Measurements from ENCODE around the gene SURF6.

The SURF6 gene

GRCh38 chr9:133367778-133368177 is 31.8 kb upstream of the SURF6 start:
- no peak for DNase-seq (ENCODE audit: low spot score)

- DNase-seq (ENCODE audit: low spot score), result no peak
These were observed 31.2 kb upstream of the SURF6 start for GRCh38 chr9:133367221-133367620.

GRCh38 chr9:133366435-133366834 is 30.4 kb upstream of the SURF6 start:
- no peak for DNase-seq (ENCODE audit: low spot score)

GRCh38 chr9:133362359-133363044 is 26.5 kb upstream of the SURF6 start:
- DNase-seq (ENCODE audit: low spot score), result no peak

- no peak for DNase-seq (ENCODE audit: low spot score)
These were observed 25.6 kb upstream of the SURF6 start for GRCh38 chr9:133361507-133362092.

GRCh38 chr9:133360400-133361393 is 24.7 kb upstream of the SURF6 start:
- no peak for DNase-seq (ENCODE audit: low spot score)

GRCh38 chr9:133359399-133360175 is 23.6 kb upstream of the SURF6 start:
- DNase-seq (ENCODE audit: low spot score), result no peak

- no peak for DNase-seq (ENCODE audit: low spot score)
These were observed 21.7 kb upstream of the SURF6 start for GRCh38 chr9:133357656-133358055.

- DNase-seq (ENCODE audit: low spot score), result peak; percentile 92
These were observed 20.6 kb upstream of the SURF6 start, which contains the start of the genes SURF1 and SURF2 for GRCh38 chr9:133356391-133357091. TSS of gene SURF1 (minus strand) at chr9:133356487. CDS start at chr9:133356453, 34 bp downstream. TSS of gene SURF2 (plus strand) at chr9:133356550. CDS start at chr9:133356593, 43 bp downstream.

GRCh38 chr9:133355881-133356357 is 19.9 kb upstream of the SURF6 start:
- DNase-seq (ENCODE audit: low spot score), result no peak

GRCh38 chr9:133354766-133355165 is 18.8 kb upstream of the SURF6 start:
- no peak for DNase-seq (ENCODE audit: low spot score)

GRCh38 chr9:133353548-133353947 is 17.6 kb upstream of the SURF6 start:
- DNase-seq (ENCODE audit: low spot score), result no peak

- no peak for DNase-seq (ENCODE audit: low spot score)
These were observed 16.8 kb upstream of the SURF6 start for GRCh38 chr9:133352635-133353340.

- DNase-seq (ENCODE audit: low spot score), result no peak
These were observed 16.1 kb upstream of the SURF6 start for GRCh38 chr9:133351908-133352634.

GRCh38 chr9:133351526-133351907 is 15.5 kb upstream of the SURF6 start:
- no peak for DNase-seq (ENCODE audit: low spot score)

- no peak for DNase-seq (ENCODE audit: low spot score)
These were observed 14.1 kb upstream of the SURF6 start for GRCh38 chr9:133349965-133350616.

GRCh38 chr9:133348718-133349573 is 13.0 kb upstream of the SURF6 start:
- no peak for DNase-seq (ENCODE audit: low spot score)
